ENCODE data around the gene ROR1.

Gene ROR1

DNA sequence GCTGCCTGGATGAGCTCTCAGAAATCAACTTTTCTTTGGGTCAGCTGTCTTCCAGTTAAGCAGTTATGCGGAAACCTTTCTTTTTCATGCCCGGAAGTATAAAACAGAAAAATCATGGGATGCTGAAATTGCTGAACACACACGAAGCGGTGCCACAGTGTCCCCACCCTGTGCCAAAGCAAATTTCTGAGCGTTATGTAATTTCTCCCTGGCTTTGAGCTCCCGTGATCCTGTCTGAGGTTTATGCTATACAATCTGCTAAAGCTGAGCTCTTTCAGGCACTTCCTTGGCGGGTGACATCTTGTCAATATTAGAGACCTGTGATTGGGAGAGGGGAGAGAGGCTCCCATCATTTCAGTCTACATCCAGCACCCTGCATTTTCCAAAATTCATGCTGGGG lies 201.7 kb downstream of the ROR1 start:
- Histone ChIP-seq H3K36me3 (ENCODE audit: control insufficient read depth, insufficient read depth, low read length) (no peaks in the 10 kb centered on the region), H3K27ac (ENCODE audit: insufficient read depth, low read length, poor library complexity, severe bottlenecking) (no peak overlapping the region), H3K4me1 (ENCODE audit: control insufficient read depth, insufficient read depth, low read length, poor library complexity, severe bottlenecking) (no peaks in the 10 kb centered on the region), H3K27me3 (replicated peaks; ENCODE audit: control insufficient read depth, insufficient read depth, low read length, poor library complexity, severe bottlenecking) (no peaks in the 10 kb centered on the region), H3K9me3 (ENCODE audit: control insufficient read depth, low read length) (no peaks in the 10 kb centered on the region), H3K4me3 (ENCODE audit: insufficient read depth, low read depth, low read length, poor library complexity, severe bottlenecking) (no peak overlapping the region)
- DNase-seq: no peak

DNA sequence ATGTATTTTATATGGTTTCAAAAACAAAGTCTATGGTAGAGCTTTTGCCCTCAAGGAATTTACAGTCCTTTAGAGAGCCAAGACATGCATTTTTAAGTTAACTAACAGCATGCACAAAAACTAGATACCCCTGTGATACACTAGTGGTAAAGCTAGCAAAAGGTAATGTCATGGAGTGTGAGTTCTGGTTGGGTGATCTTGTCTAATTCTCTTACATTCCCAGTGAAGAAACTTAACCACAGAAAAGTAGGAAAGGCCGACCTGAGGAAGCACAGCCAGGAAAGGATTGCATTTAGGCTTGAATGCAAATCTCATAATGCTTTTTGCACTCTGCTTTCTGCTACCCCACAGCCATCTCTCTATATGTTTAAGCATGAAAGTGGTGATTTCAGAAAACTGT lies 202.2 kb downstream of the ROR1 start:
- no peaks in the 10 kb centered on the region for H3K27me3 ChIP-seq (replicated peaks; ENCODE audit: control insufficient read depth, insufficient read depth, low read length, poor library complexity, severe bottlenecking)
- no peak for DNase-seq
- H3K4me1 ChIP-seq (ENCODE audit: control insufficient read depth, insufficient read depth, low read length, poor library complexity, severe bottlenecking): no peaks in the 10 kb centered on the region
- no peak overlapping the region for H3K4me3 ChIP-seq (ENCODE audit: insufficient read depth, low read depth, low read length, poor library complexity, severe bottlenecking)
- H3K36me3 ChIP-seq (ENCODE audit: control insufficient read depth, insufficient read depth, low read length): no peaks in the 10 kb centered on the region
- H3K9me3 ChIP-seq (ENCODE audit: control insufficient read depth, low read length): no peaks in the 10 kb centered on the region
- no peak overlapping the region for H3K27ac ChIP-seq (ENCODE audit: insufficient read depth, low read length, poor library complexity, severe bottlenecking)

GRCh38 chr1:63977466-63977865 lies 203.6 kb downstream of the ROR1 start:
- H3K4me3 ChIP-seq (ENCODE audit: insufficient read depth, low read depth, low read length, poor library complexity, severe bottlenecking): no peak overlapping the region
- no peak overlapping the region for H3K27ac ChIP-seq (ENCODE audit: insufficient read depth, low read length, poor library complexity, severe bottlenecking)
- no peak for DNase-seq
- H3K36me3 ChIP-seq (ENCODE audit: control insufficient read depth, insufficient read depth, low read length): no peaks in the 10 kb centered on the region
- no peaks in the 10 kb centered on the region for H3K4me1 ChIP-seq (ENCODE audit: control insufficient read depth, insufficient read depth, low read length, poor library complexity, severe bottlenecking)
- H3K9me3 ChIP-seq (ENCODE audit: control insufficient read depth, low read length): no peaks in the 10 kb centered on the region
- no peaks in the 10 kb centered on the region for H3K27me3 ChIP-seq (replicated peaks; ENCODE audit: control insufficient read depth, insufficient read depth, low read length, poor library complexity, severe bottlenecking)

DNA sequence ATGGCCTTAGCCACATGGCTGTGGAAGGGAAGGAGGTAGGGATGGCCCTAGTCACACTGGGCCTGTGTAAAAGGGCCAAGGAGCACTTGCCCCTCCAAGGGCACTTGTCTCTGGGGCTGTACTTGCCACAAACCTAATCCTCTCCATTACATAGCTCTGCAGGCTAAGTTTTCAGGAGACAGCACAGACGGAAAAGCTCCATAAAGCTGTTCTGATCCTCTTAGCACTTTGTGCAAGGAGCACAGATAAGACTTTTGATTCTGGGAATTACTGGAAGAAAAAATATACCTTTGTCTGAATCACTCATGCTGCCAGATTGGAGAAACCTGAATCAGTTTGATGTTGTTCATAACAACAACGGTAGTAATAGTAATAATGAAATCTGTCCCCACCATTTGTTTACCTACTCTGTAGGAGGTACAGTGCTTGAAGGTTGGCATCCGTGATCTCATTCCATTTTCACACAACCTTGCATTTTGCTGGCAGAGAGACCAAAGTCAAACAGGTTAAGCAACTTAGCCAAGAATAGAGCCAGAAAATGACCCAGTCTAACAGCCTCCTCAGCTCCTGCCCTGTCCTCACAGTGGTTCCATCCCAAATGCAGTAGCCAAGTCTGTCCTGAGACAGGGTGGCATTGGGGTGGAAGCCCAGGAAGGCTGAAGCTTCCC lies 207.1 kb downstream of the ROR1 start:
- no peak for DNase-seq
- H3K9me3 ChIP-seq (ENCODE audit: control insufficient read depth, low read length): no peaks in the 10 kb centered on the region
- H3K27me3 ChIP-seq (replicated peaks; ENCODE audit: control insufficient read depth, insufficient read depth, low read length, poor library complexity, severe bottlenecking): no peaks in the 10 kb centered on the region
- H3K4me1 ChIP-seq (ENCODE audit: control insufficient read depth, insufficient read depth, low read length, poor library complexity, severe bottlenecking): no peaks in the 10 kb centered on the region
- H3K27ac ChIP-seq (ENCODE audit: insufficient read depth, low read length, poor library complexity, severe bottlenecking): no peak overlapping the region
- H3K4me3 ChIP-seq (ENCODE audit: insufficient read depth, low read depth, low read length, poor library complexity, severe bottlenecking): no peak overlapping the region
- no peaks in the 10 kb centered on the region for H3K36me3 ChIP-seq (ENCODE audit: control insufficient read depth, insufficient read depth, low read length)

DNA sequence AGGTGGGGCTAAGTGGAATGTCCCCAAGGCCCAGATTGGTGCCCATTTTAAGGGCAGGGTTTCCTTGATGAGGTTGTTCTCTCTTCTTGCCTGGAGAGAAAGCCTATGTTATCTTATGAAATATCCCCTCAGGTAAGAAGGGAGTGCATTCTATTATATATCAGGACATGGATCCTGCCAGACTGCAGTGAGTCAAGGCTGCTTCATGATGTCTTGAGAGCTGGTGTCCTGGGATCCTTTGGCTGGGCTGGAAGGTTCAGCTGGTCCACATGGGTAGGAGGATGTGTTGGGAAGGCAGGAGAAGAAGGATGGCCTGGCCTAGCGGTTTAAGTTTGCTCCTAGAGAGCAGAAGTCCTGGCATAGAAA lies 207.6 kb downstream of the ROR1 start:
- H3K4me3 ChIP-seq (ENCODE audit: insufficient read depth, low read depth, low read length, poor library complexity, severe bottlenecking): no peak overlapping the region
- no peak for DNase-seq
- H3K36me3 ChIP-seq (ENCODE audit: control insufficient read depth, insufficient read depth, low read length): no peaks in the 10 kb centered on the region
- no peaks in the 10 kb centered on the region for H3K9me3 ChIP-seq (ENCODE audit: control insufficient read depth, low read length)
- no peaks in the 10 kb centered on the region for H3K4me1 ChIP-seq (ENCODE audit: control insufficient read depth, insufficient read depth, low read length, poor library complexity, severe bottlenecking)
- H3K27ac ChIP-seq (ENCODE audit: insufficient read depth, low read length, poor library complexity, severe bottlenecking): no peak overlapping the region
- no peaks in the 10 kb centered on the region for H3K27me3 ChIP-seq (replicated peaks; ENCODE audit: control insufficient read depth, insufficient read depth, low read length, poor library complexity, severe bottlenecking)

DNA sequence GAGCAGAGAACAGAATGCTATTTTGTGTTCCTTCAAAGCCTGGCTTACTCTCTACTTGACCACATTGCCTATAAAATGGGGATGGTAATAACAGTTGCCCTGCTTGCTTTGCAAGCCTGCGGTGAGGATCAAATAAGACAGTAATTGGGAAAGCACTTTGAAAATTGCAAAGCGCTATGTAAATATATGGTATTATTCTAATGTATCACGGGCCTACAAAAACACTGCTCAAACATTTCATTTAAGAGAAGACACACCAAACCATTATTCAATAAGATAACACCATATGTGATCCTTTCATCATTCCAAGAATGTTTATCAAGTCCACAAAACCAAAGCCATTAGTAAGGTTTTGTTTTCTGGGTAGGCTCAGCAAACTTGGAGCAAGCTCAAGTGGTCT lies 208.4 kb downstream of the ROR1 start:
- Histone ChIP-seq H3K9me3 (ENCODE audit: control insufficient read depth, low read length) (no peaks in the 10 kb centered on the region), H3K4me1 (ENCODE audit: control insufficient read depth, insufficient read depth, low read length, poor library complexity, severe bottlenecking) (no peaks in the 10 kb centered on the region), H3K27ac (ENCODE audit: insufficient read depth, low read length, poor library complexity, severe bottlenecking) (no peak overlapping the region), H3K4me3 (ENCODE audit: insufficient read depth, low read depth, low read length, poor library complexity, severe bottlenecking) (no peak overlapping the region), H3K36me3 (ENCODE audit: control insufficient read depth, insufficient read depth, low read length) (no peaks in the 10 kb centered on the region), H3K27me3 (replicated peaks; ENCODE audit: control insufficient read depth, insufficient read depth, low read length, poor library complexity, severe bottlenecking) (no peaks in the 10 kb centered on the region)
- DNase-seq: no peak

DNA sequence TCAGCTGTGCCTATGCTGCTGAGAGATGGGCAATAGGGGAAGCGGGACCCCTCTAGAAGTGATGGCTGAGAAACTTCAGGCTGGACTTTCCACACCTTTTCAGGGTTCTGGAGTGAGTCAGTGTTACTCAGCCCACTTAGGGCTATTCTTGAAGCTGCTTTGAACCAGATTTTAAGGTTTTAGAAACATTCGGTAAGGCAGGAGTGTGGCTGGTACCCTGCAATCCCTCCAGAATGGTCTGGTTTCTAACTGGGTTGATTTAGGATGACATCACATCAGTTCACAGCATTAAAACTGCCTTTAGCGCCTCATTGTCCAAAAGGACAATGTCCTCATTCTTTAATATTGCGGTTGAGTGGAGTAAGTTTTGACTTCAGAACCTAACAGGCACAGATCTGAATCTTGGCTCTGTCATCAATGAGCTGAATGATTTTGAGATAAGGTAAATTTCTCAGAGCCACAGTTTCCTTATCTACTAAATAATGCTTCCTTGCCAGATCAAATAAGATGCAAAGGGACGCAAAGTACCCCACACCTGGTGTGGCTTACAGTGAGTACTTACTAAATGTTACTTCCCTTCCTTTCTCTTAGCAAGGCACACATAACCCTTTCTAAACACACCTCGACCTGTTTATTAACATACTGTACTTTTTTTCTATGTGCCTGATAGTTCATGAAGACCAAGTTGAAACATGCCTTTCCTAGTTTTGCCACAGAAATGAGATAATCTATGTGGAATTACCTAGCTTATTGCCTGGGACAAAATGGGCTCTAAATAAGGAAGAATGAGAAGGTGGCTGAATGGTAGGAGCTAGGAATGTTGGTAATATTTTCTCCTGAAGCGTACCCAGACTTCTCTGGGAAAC lies 209.8 kb downstream of the ROR1 start:
- Histone ChIP-seq H3K27me3 (replicated peaks; ENCODE audit: control insufficient read depth, insufficient read depth, low read length, poor library complexity, severe bottlenecking) (no peaks in the 10 kb centered on the region), H3K4me3 (ENCODE audit: insufficient read depth, low read depth, low read length, poor library complexity, severe bottlenecking) (no peak overlapping the region), H3K36me3 (ENCODE audit: control insufficient read depth, insufficient read depth, low read length) (no peaks in the 10 kb centered on the region), H3K27ac (ENCODE audit: insufficient read depth, low read length, poor library complexity, severe bottlenecking) (no peak overlapping the region), H3K9me3 (ENCODE audit: control insufficient read depth, low read length) (no peaks in the 10 kb centered on the region), H3K4me1 (ENCODE audit: control insufficient read depth, insufficient read depth, low read length, poor library complexity, severe bottlenecking) (no peaks in the 10 kb centered on the region)
- no peak for DNase-seq

DNA sequence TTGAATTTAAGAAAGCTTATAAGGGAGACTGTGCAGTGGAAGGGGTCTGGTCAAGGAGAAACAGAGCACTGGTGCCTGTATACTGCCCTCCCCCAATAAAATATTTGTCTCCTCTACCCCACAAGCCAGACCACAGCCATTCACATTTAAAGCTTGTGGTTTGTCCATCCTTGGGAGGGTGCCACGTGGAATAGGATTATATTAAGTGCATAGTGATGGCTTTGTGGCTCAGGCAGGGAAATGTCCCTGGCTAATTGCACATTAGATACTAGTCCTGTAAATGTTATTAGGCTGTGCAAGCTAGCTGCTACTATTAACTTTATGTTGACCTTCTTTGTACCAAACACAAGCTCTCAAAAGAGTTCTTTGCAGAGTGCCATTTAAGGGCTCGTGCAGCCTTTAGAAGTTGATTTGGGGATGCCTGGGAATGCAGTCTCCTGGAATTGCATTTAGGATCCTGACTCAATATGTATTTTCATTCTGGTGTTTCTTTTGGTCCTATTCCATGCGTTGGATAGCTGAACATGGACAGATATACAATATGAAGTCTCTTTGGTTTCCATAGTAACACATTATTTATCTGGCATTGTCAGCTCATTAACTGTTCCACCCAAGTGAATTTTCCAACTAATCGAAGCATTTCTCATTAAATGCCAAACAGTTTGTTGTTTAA lies 210.6 kb downstream of the ROR1 start:
- Histone ChIP-seq H3K27me3 (replicated peaks; ENCODE audit: control insufficient read depth, insufficient read depth, low read length, poor library complexity, severe bottlenecking) (no peaks in the 10 kb centered on the region), H3K4me1 (ENCODE audit: control insufficient read depth, insufficient read depth, low read length, poor library complexity, severe bottlenecking) (no peaks in the 10 kb centered on the region), H3K27ac (ENCODE audit: insufficient read depth, low read length, poor library complexity, severe bottlenecking) (no peak overlapping the region), H3K4me3 (ENCODE audit: insufficient read depth, low read depth, low read length, poor library complexity, severe bottlenecking) (no peak overlapping the region), H3K9me3 (ENCODE audit: control insufficient read depth, low read length) (no peaks in the 10 kb centered on the region), H3K36me3 (ENCODE audit: control insufficient read depth, insufficient read depth, low read length) (no peaks in the 10 kb centered on the region)
- DNase-seq: no peak

DNA sequence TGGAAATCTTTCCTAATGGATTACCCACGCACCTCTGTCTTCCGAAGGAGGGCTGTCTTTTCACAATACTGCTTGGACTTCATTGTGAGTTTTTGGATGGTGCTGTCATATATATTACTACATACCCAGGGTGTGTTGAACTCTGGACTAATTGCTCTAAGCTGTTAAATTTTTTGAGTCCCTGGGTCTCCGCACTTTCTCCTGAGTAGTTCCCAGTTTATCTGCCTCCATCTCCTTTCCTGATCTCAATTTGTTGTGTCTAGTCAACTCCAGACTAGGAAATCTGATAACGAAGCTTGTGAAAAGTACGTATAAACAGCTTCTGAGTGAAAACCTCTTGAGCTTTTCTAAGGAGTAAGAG lies 211.1 kb downstream of the ROR1 start:
- no peak for DNase-seq
- Histone ChIP-seq H3K4me1 (ENCODE audit: control insufficient read depth, insufficient read depth, low read length, poor library complexity, severe bottlenecking) (no peaks in the 10 kb centered on the region), H3K36me3 (ENCODE audit: control insufficient read depth, insufficient read depth, low read length) (no peaks in the 10 kb centered on the region), H3K27ac (ENCODE audit: insufficient read depth, low read length, poor library complexity, severe bottlenecking) (no peak overlapping the region), H3K27me3 (replicated peaks; ENCODE audit: control insufficient read depth, insufficient read depth, low read length, poor library complexity, severe bottlenecking) (no peaks in the 10 kb centered on the region), H3K9me3 (ENCODE audit: control insufficient read depth, low read length) (no peaks in the 10 kb centered on the region), H3K4me3 (ENCODE audit: insufficient read depth, low read depth, low read length, poor library complexity, severe bottlenecking) (no peak overlapping the region)

- no peak for DNase-seq
- no peak overlapping the region for H3K4me3 ChIP-seq (ENCODE audit: insufficient read depth, low read depth, low read length, poor library complexity, severe bottlenecking)
- H3K4me1 ChIP-seq (ENCODE audit: control insufficient read depth, insufficient read depth, low read length, poor library complexity, severe bottlenecking): no peaks in the 10 kb centered on the region
- H3K27ac ChIP-seq (ENCODE audit: insufficient read depth, low read length, poor library complexity, severe bottlenecking): no peak overlapping the region
- no peaks in the 10 kb centered on the region for H3K36me3 ChIP-seq (ENCODE audit: control insufficient read depth, insufficient read depth, low read length)
- no peaks in the 10 kb centered on the region for H3K9me3 ChIP-seq (ENCODE audit: control insufficient read depth, low read length)
- no peaks in the 10 kb centered on the region for H3K27me3 ChIP-seq (replicated peaks; ENCODE audit: control insufficient read depth, insufficient read depth, low read length, poor library complexity, severe bottlenecking)
These were observed 213.3 kb downstream of the ROR1 start for GRCh38 chr1:63987014-63987627.
